Stimulated activated CD8-positive, alpha-beta memory T cell treated with anti-CD3 and anti-CD28 coated beads, Interleukin-2, amount 100 ng/mL, for 1 hour (primary cell): ENCODE measurements around the gene KCNMA1.
"Not testable (repeated sequence)": the region's sequence is repeated elsewhere in the genome, so short reads cannot be mapped to it uniquely, and the experiment has no call there.

ENCODE experiments used
- DNase-seq, 2 donors: peaks; one replicate each; pipeline ENCODE4 v3.0.0-alpha.2; 2020; ENCODE audit warnings: low read depth in 2 of 2

The KCNMA1 gene

GRCh38 chr10:77417806-77418640 lies 219.6 kb downstream of the KCNMA1 start:
- DNase-seq = no peak

GRCh38 chr10:77417359-77417758 lies 220.2 kb downstream of the KCNMA1 start:
- no peak for DNase-seq

- DNase-seq = no peak
These were observed 221.1 kb downstream of the KCNMA1 start for GRCh38 chr10:77416311-77417135.

- no peak for DNase-seq
These were observed 222.2 kb downstream of the KCNMA1 start for GRCh38 chr10:77415313-77415960.

GRCh38 chr10:77413231-77413630 lies 224.4 kb downstream of the KCNMA1 start:
- DNase-seq = no peak

GRCh38 chr10:77412573-77413133 lies 225.0 kb downstream of the KCNMA1 start:
- DNase-seq = not testable (repeated sequence)

- DNase-seq = no peak
These were observed 225.8 kb downstream of the KCNMA1 start for GRCh38 chr10:77411805-77412204.

- no peak for DNase-seq
These were observed 227.1 kb downstream of the KCNMA1 start for GRCh38 chr10:77410523-77410922.

- no peak for DNase-seq
These were observed 227.7 kb downstream of the KCNMA1 start for GRCh38 chr10:77409697-77410471.

- DNase-seq = no peak
These were observed 229.3 kb downstream of the KCNMA1 start for GRCh38 chr10:77408259-77408658.

- no peak for DNase-seq
These were observed 230.7 kb downstream of the KCNMA1 start for GRCh38 chr10:77406764-77407430.

GRCh38 chr10:77405771-77406241 lies 231.8 kb downstream of the KCNMA1 start:
- DNase-seq = no peak

- DNase-seq = no peak
These were observed 232.8 kb downstream of the KCNMA1 start for GRCh38 chr10:77404810-77405209.

GRCh38 chr10:77403761-77404160 lies 233.8 kb downstream of the KCNMA1 start:
- no peak for DNase-seq

- DNase-seq = no peak
These were observed 235.9 kb downstream of the KCNMA1 start for GRCh38 chr10:77401683-77402082.

- DNase-seq = no peak
These were observed 237.6 kb downstream of the KCNMA1 start for GRCh38 chr10:77400033-77400432.

- DNase-seq = no peak
These were observed 238.4 kb downstream of the KCNMA1 start for GRCh38 chr10:77398986-77399755.

- no peak for DNase-seq
These were observed 239.1 kb downstream of the KCNMA1 start for GRCh38 chr10:77398558-77398957.

- no peak for DNase-seq
These were observed 240.5 kb downstream of the KCNMA1 start for GRCh38 chr10:77397103-77397502.

- no peak for DNase-seq
These were observed 241.3 kb downstream of the KCNMA1 start for GRCh38 chr10:77396290-77396689.
